Endothelial cell of umbilical vein (primary cell): Measurements from ENCODE around the gene CARD11. TPM values are rescaled to one million over a fixed set of nuclear protein-coding genes. Genes with fewer than 3 reads are reported as not detected.

Source experiments
- BruUV-seq: library from RNA; stranded (reverse); fragments of 400-500 nt; replicated peaks from 2 replicates; lab custom pipeline; 2021; lab: Mats Ljungman, UMichigan
- CTCF ChIA-PET: fragments of 300-600, 350-600 bp; sonication (Branson Sonifier 250); formaldehyde crosslinking; loops from one replicate; lab custom pipeline; 2021; ENCODE audit warnings: antibody characterized with exemption, inconsistent platforms; lab: Charles Lee
- POLR2A ChIA-PET: fragments of 300-600, 350-600 bp; sonication (Branson Sonifier 250); formaldehyde crosslinking; loops from one replicate; lab custom pipeline; 2021; ENCODE audit warnings: antibody characterized with exemption, inconsistent platforms; lab: Charles Lee
- DNase-seq: peaks from one replicate; pipeline ENCODE4 v3.0.0-alpha.2; 2011; ENCODE audit warnings: low read depth, low spot score
- FAIRE-seq: peaks from 2 replicates; lab custom pipeline; 2011; peaks lifted over from hg19 to GRCh38; lab: Jason Lieb, UNC
- H2AFZ ChIP-seq: 2 replicates; pipeline ENCODE4 v1.6.0; 2012; ENCODE audit warnings: low read depth, low read length, control low read depth, inconsistent platforms
- H3K27ac ChIP-seq: 2 replicates; pipeline ENCODE4 v1.5.1; 2011; ENCODE audit warnings: low read depth, mild to moderate bottlenecking, control low read depth, low read length, moderate library complexity; ENCODE audit not compliant: insufficient read depth
- H3K27me3 ChIP-seq, 2 experiments: 2 replicates each; pipeline versions ENCODE4 v1.6.0 to v1.6.1; 2011; ENCODE audit warnings: low read length in 2 of 2, mixed read lengths in 1 of 2; ENCODE audit not compliant: control insufficient read depth in 2 of 2, insufficient read depth in 2 of 2
- H3K36me3 ChIP-seq, 2 experiments: 2 replicates in 1 of 2; 3 replicates in 1 of 2; pipeline ENCODE4 v1.5.1; 2011; ENCODE audit warnings: low read length in 2 of 2, mild to moderate bottlenecking in 1 of 2, moderate library complexity in 1 of 2; ENCODE audit not compliant: control insufficient read depth in 2 of 2, insufficient read depth in 2 of 2; ENCODE audit errors: extremely low read depth in 1 of 2
- H3K4me1 ChIP-seq: 3 replicates; pipeline ENCODE4 v1.5.1; 2011; ENCODE audit warnings: mild to moderate bottlenecking, low read length; ENCODE audit not compliant: control insufficient read depth, insufficient read depth; ENCODE audit errors: extremely low read depth
- H3K4me2 ChIP-seq: 2 replicates; pipeline ENCODE4 v1.6.1; 2011; ENCODE audit warnings: low read length, control low read depth, mixed read lengths; ENCODE audit not compliant: insufficient read depth
- H3K4me3 ChIP-seq, 3 experiments: fragments of 200-600 bp in 1 of 3; sonication (generic), shearing (Covaris generic) in 1 of 3; replicated peaks in 1 of 3; 2 replicates each; pipeline ENCODE4 v1.5.1; 2011 to 2016; ENCODE audit warnings: control low read depth in 3 of 3, low read length in 3 of 3, mild to moderate bottlenecking in 2 of 3, inconsistent platforms in 1 of 3, low read depth in 1 of 3, moderate library complexity in 1 of 3; ENCODE audit not compliant: insufficient read depth in 1 of 3
- H3K79me2 ChIP-seq: 2 replicates; pipeline ENCODE4 v1.6.0; 2012; ENCODE audit warnings: low read length, inconsistent platforms; ENCODE audit not compliant: control insufficient read depth, insufficient read depth
- H3K9ac ChIP-seq: replicated peaks from 2 replicates; pipeline ENCODE3; 2011; ENCODE audit warnings: low read length, control low read depth; ENCODE audit not compliant: insufficient read depth; ENCODE audit errors: extremely low read depth
- H3K9me1 ChIP-seq: replicated peaks from 3 replicates; pipeline ENCODE4 v1.6.0; 2011; ENCODE audit warnings: mild to moderate bottlenecking, low read length; ENCODE audit not compliant: control insufficient read depth, insufficient read depth; ENCODE audit errors: extremely low read depth
- H3K9me3 ChIP-seq: replicated peaks from 2 replicates; pipeline ENCODE4 v1.5.1; 2012; ENCODE audit warnings: low read length, inconsistent platforms; ENCODE audit not compliant: control insufficient read depth, insufficient read depth
- H4K20me1 ChIP-seq: replicated peaks from 2 replicates; pipeline ENCODE3; 2011; ENCODE audit warnings: mild to moderate bottlenecking, low read length; ENCODE audit not compliant: control insufficient read depth, insufficient read depth; ENCODE audit errors: extremely low read depth
- CTCF ChIP-seq, 2 donors: IDR thresholded peaks; 1 replicate in 1 of 2; 2 replicates in 1 of 2; pipeline ENCODE4 v1.5.1; 2011; ENCODE audit warnings: low read length in 2 of 2, mild to moderate bottlenecking in 2 of 2, moderate library complexity in 2 of 2, control low read depth in 1 of 2, inconsistent platforms in 1 of 2, low read depth in 1 of 2; ENCODE audit not compliant: insufficient read depth in 1 of 2; ENCODE audit errors: extremely low read depth in 1 of 2
- EZH2 ChIP-seq: IDR thresholded peaks from 2 replicates; pipeline ENCODE4 v1.6.1; 2012; ENCODE audit warnings: borderline replicate concordance, low read depth, mild to moderate bottlenecking, moderate library complexity, low read length, inconsistent platforms; ENCODE audit not compliant: severe bottlenecking
- GATA2 ChIP-seq: IDR thresholded peaks from 2 replicates; pipeline ENCODE4 v1.7.0; 2011; ENCODE audit warnings: low read depth, mild to moderate bottlenecking, moderate library complexity, mixed read lengths, low read length; ENCODE audit not compliant: insufficient read length, insufficient read depth
- JUN ChIP-seq: IDR thresholded peaks from 2 replicates; pipeline ENCODE4 v1.6.1; 2011; ENCODE audit warnings: borderline replicate concordance, low read depth; ENCODE audit not compliant: insufficient read length, insufficient read depth
- MAX ChIP-seq: IDR thresholded peaks from 2 replicates; pipeline ENCODE4 v1.6.1; 2011; ENCODE audit not compliant: insufficient read depth, insufficient read length
- MYC ChIP-seq: IDR thresholded peaks from one replicate; pipeline ENCODE4 v1.6.1; 2011; ENCODE audit warnings: mild to moderate bottlenecking, low read depth, low read length
- POLR2A ChIP-seq: IDR thresholded peaks from 2 replicates; pipeline ENCODE4 v1.6.1; 2012; ENCODE audit warnings: low read depth, mild to moderate bottlenecking, control low read depth, low read length
- dilution Hi-C: fragments of 300-500 bp; cut with MboI; formaldehyde crosslinking; loops from one replicate; pipeline ENCODE4 v1.15.0; 2019; ENCODE audit warnings: low sequenced_read_pairs; ENCODE audit not compliant: extremely low pct_ligation_motif_present
- intact Hi-C: fragments of 100-400 bp; cut with micrococcal nuclease; formaldehyde crosslinking; loops from one replicate; pipeline ENCODE4 v1.10.0; 2022
- polyA plus RNA-seq, 4 experiments: library from polyadenylated mRNA; depleted of rRNA in 3 of 4; stranded (reverse) in 3 of 4; unstranded in 1 of 4; fragments of >200 nt; gene quantifications; 2 replicates each; pipeline versions ENCODE4 v1.2.1 to v1.2.3, GENCODE V29; 2011 to 2012; ENCODE audit warnings: missing spikeins in 1 of 4
- total RNA-seq: library from RNA; stranded (reverse); gene quantifications from 2 replicates; pipeline ENCODE4 v1.2.3, GENCODE V29; 2021

CARD11 gene
- total and polyA plus RNA-seq, 2 donors (not counting 3 experiments of a cell fraction or from before 2014, with no cell fraction given) = 20.4 to 41.8 TPM

DNA sequence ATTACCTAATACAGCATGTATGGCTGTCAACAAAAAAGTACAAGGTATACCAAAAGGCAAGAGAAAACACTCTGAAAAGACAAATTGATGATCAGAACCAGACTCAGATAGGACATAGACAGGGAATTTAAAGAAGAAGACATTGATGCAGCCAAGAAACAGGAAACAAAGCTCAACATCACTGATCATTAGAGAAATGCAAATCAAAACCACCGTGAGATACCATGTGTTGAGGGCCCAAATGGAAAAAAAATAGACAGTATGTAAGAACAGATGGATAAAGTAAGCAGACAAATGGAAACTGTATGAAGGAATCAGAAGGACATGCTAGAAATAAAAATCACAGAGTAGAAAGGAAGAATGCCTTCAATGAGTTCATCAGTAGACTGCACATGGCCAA, 23.3 kb downstream of the CARD11 start:
- no peaks in the 10 kb centered on the region for H4K20me1 ChIP-seq
- no TSS peak for BruUV-seq
- H3K9me3 ChIP-seq = no peaks in the 10 kb centered on the region
- H3K27me3 ChIP-seq = no peaks in the 10 kb centered on the region
- dilution Hi-C loops (no loop called here), intact Hi-C loops (no loop called here)
- FAIRE-seq = no peak
- no peak overlapping the region for H3K9ac ChIP-seq
- no peak overlapping the region for H3K4me3 ChIP-seq
- no peaks in the 10 kb centered on the region for H3K36me3 ChIP-seq
- ChIA-PET CTCF (interaction anchor here (1.6 kb wide), 1 partner anchor 22 kb away, joined by 3 read pairs; no protein-coding TSS in a partner anchor), POLR2A (no interaction called here)
- DNase-seq = no peak
- H2AFZ ChIP-seq = no peak overlapping the region
- H3K79me2 ChIP-seq = peaks cover 12% of the 10 kb centered on the region
- no peak for TF ChIP-seq CTCF (IDR thresholded peaks at IDR 0.05; ENCODE audit: extremely low read depth in 1 of 2, insufficient read depth in 1 of 2, low read depth in 1 of 2, low read length in 2 of 2)
- no peak for TF ChIP-seq EZH2
- TF ChIP-seq GATA2 = no peak
- TF ChIP-seq MAX = no peak
- no peak for TF ChIP-seq JUN
- no peak for TF ChIP-seq MYC
- TF ChIP-seq POLR2A = no peak
- H3K27ac ChIP-seq = no peak overlapping the region
- H3K9me1 ChIP-seq = no peaks in the 10 kb centered on the region
- no peaks in the 10 kb centered on the region for H3K4me1 ChIP-seq
- H3K4me2 ChIP-seq = no peak overlapping the region
